SU-DHL-6 (cell line): ENCODE data around the gene EEF2K.

Source experiments
- H2AFZ ChIP-seq: fragments of 200-600 bp; sonication (generic); 2 replicates; pipeline ENCODE4 v1.6.1; 2014; ENCODE audit warnings: low read depth, mild to moderate bottlenecking, moderate library complexity, mixed read lengths, antibody characterized with exemption, low read length; ENCODE audit not compliant: severe bottlenecking
- H3F3A ChIP-seq: fragments of 200-600 bp; shearing (Covaris generic); 2 replicates; pipeline ENCODE4 v1.6.0; 2016; ENCODE audit warnings: antibody characterized with exemption, mild to moderate bottlenecking; ENCODE audit not compliant: insufficient read depth
- H3K27ac ChIP-seq: fragments of 200-600 bp; sonication (generic); 2 replicates; pipeline ENCODE4 v1.5.1; 2016; ENCODE audit warnings: low read depth, mild to moderate bottlenecking, low read length, moderate library complexity, mixed read lengths
- H3K27me3 ChIP-seq: fragments of 200-600 bp; sonication (generic), shearing (Covaris generic); 2 replicates; pipeline ENCODE4 v1.6.0; 2014; ENCODE audit warnings: mild to moderate bottlenecking, low read length
- H3K36me3 ChIP-seq: fragments of 200-600 bp; sonication (generic); 2 replicates; pipeline ENCODE4 v1.6.1; 2014; ENCODE audit warnings: mild to moderate bottlenecking, low read length, mixed read lengths
- H3K4me2 ChIP-seq: fragments of 300-600, 200-600 bp; shearing (Covaris generic), sonication (generic); 2 replicates; pipeline ENCODE4 v1.6.0; 2014; ENCODE audit warnings: low read length, low read depth, mild to moderate bottlenecking; ENCODE audit not compliant: poor library complexity, severe bottlenecking
- H3K4me3 ChIP-seq: fragments of 200-600 bp; sonication (generic); 2 replicates; pipeline ENCODE4 v1.5.1; 2014; ENCODE audit warnings: antibody characterized with exemption, low read length, mild to moderate bottlenecking, mixed read lengths; ENCODE audit not compliant: insufficient read depth, poor library complexity, severe bottlenecking
- H3K79me2 ChIP-seq: fragments of 200-600 bp; sonication (generic); 2 replicates; pipeline ENCODE4 v1.6.1; 2014; ENCODE audit warnings: mild to moderate bottlenecking, low read length, moderate library complexity; ENCODE audit not compliant: insufficient read depth
- H3K9ac ChIP-seq: fragments of 200-600 bp; sonication (generic); 2 replicates; pipeline ENCODE4 v1.7.0; 2014; ENCODE audit warnings: mild to moderate bottlenecking, low read length
- H3K9me2 ChIP-seq: fragments of 200-600 bp; sonication (generic); replicated peaks from 2 replicates; pipeline ENCODE4 v1.6.1; 2014; ENCODE audit warnings: low read length; ENCODE audit not compliant: insufficient read depth
- H3K9me3 ChIP-seq: fragments of 200-600 bp; sonication (generic); 2 replicates; pipeline ENCODE4 v1.6.1; 2014; ENCODE audit warnings: low read length, mixed read lengths; ENCODE audit not compliant: insufficient read depth
- H4K20me1 ChIP-seq: fragments of 200-600 bp; sonication (generic); 2 replicates; pipeline ENCODE4 v1.6.1; 2014; ENCODE audit warnings: low read depth, mild to moderate bottlenecking, antibody characterized with exemption, low read length, moderate library complexity, mixed read lengths
- EZH2phosphoT487 ChIP-seq: fragments of 200-600 bp; sonication (generic), shearing (Covaris generic); conservative IDR thresholded peaks from 2 replicates; pipeline ENCODE4 v1.6.1; 2018; ENCODE audit warnings: mild to moderate bottlenecking, antibody characterized with exemption, low read length, moderate library complexity, mixed read lengths
- TF ChIP-seq, protein P1 (sequence below): fragments of 200-600 bp; sonication (generic); IDR thresholded peaks from one replicate; pipeline ENCODE4 v1.5.1; 2017; ENCODE audit warnings: antibody characterized with exemption, mild to moderate bottlenecking, low read length, moderate library complexity; ENCODE audit not compliant: insufficient read depth, poor library complexity, severe bottlenecking

Gene EEF2K

DNA sequence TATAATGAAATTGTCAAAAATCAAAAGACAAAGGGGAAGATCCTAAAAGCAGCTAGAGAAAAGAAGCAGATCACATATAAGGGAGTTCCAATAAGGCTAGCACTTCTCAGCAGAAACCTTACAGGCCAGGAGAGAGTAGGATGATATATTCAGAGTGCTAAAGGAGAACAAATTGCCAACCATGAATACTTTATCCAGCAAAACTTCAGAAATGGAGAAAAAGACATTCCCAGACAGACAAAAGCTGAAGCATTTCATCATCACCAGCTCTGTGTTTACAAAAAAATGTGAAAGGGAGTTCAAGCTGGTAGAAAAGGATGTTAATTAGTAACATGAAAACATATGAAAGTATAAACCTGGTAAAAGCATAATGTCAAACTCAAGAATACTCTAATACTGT lies 131.0 kb downstream of the EEF2K start:
- Histone ChIP-seq H2AFZ (no peak overlapping the region), H3K27me3 (no peaks in the 10 kb centered on the region), H3K9ac (no peak overlapping the region), H3K4me3 (no peak overlapping the region), H3K27ac (no peak overlapping the region), H3K9me2 (no peaks in the 10 kb centered on the region), H3K79me2 (no peaks in the 10 kb centered on the region), H3K4me2 (no peak overlapping the region), H3F3A (0 out of 2 replicates have a peak, but pooled peaks cover 7% of the 10 kb centered on the region), H4K20me1 (no peaks in the 10 kb centered on the region), H3K9me3 (peaks cover 11% of the 10 kb centered on the region; the same call in 1 of the 2 replicates), H3K36me3 (peaks cover 33% of the 10 kb centered on the region)
- TF ChIP-seq, protein P1, sequence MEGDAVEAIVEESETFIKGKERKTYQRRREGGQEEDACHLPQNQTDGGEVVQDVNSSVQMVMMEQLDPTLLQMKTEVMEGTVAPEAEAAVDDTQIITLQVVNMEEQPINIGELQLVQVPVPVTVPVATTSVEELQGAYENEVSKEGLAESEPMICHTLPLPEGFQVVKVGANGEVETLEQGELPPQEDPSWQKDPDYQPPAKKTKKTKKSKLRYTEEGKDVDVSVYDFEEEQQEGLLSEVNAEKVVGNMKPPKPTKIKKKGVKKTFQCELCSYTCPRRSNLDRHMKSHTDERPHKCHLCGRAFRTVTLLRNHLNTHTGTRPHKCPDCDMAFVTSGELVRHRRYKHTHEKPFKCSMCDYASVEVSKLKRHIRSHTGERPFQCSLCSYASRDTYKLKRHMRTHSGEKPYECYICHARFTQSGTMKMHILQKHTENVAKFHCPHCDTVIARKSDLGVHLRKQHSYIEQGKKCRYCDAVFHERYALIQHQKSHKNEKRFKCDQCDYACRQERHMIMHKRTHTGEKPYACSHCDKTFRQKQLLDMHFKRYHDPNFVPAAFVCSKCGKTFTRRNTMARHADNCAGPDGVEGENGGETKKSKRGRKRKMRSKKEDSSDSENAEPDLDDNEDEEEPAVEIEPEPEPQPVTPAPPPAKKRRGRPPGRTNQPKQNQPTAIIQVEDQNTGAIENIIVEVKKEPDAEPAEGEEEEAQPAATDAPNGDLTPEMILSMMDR = no peak
- TF ChIP-seq EZH2phosphoT487 = no peak

DNA sequence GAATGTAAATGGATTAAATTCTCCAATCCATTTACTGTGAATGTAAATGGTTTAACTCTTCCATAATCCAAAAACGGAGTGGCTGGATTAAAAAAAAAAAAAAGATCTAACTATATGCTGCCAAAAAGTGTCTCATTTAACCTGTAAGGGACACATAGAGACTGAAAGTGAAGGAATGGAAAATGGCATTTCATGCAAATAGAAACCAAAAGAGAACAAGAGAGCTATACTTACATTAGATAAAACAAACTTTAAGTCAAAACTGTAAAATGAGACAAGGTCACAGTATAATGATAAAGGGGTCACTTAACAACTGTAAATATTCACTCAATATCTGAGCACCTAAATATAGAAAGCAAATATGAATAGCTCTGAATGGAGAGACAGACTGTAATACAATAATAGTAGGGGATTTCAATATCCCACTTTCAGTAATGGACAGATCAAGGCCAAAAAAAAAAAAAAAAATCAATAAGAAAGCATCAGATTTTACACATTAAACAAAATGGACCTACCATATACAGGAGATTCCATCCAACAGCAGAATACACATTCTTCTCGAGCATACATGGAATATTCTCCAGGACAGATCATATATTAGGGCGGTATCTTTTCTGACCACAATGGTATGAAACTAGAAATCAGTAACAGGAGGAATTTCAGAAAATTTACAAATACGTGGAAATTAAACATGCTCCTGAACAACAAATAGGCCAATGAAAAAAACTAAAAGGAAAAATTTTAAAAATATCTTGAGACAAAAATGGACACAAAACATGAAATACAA lies 132.0 kb downstream of the EEF2K start:
- no peaks in the 10 kb centered on the region for H3K79me2 ChIP-seq
- peaks cover 11% of the 10 kb centered on the region; the same call in 1 of the 2 replicates for H3K9me3 ChIP-seq
- no peak overlapping the region for H2AFZ ChIP-seq
- H3K9ac ChIP-seq = no peak overlapping the region
- H4K20me1 ChIP-seq = no peaks in the 10 kb centered on the region
- no peaks in the 10 kb centered on the region for H3K27me3 ChIP-seq
- H3K4me3 ChIP-seq = no peak overlapping the region
- peaks cover 33% of the 10 kb centered on the region for H3K36me3 ChIP-seq
- no peak overlapping the region for H3K4me2 ChIP-seq
- H3K9me2 ChIP-seq = no peaks in the 10 kb centered on the region
- 0 out of 2 replicates have a peak, but pooled peaks cover 7% of the 10 kb centered on the region for H3F3A ChIP-seq
- no peak overlapping the region for H3K27ac ChIP-seq
- TF ChIP-seq, protein P1 = no peak
- TF ChIP-seq EZH2phosphoT487 = no peak
